IMR-90 (cell line): ENCODE data around the gene UBN2. TPM values are rescaled to one million over a fixed set of nuclear protein-coding genes. Genes with fewer than 3 reads are reported as not detected.

Experiments
- ATAC-seq: fragments of 200-7000 bp; cut with Tn5 transposase; 2 replicates; pipeline ENCODE4 v1.9.1; 2020; ENCODE audit warnings: low read depth, mild to moderate bottlenecking, moderate library complexity
- BruUV-seq: library from RNA; stranded (reverse); fragments of 400-500 nt; replicated peaks from 2 replicates; lab custom pipeline; 2021; lab: Mats Ljungman, UMichigan
- CTCF ChIA-PET: fragments of 300-600 bp; formaldehyde crosslinking; extraction: SDS; loops from one replicate; lab custom pipeline; 2021; ENCODE audit warnings: antibody characterized with exemption; lab: Yijun Ruan, JAX
- POLR2A ChIA-PET: fragments of 300-600 bp; sonication (Branson Sonifier 250); formaldehyde crosslinking; loops from one replicate; lab custom pipeline; 2022; ENCODE audit warnings: antibody characterized with exemption; ENCODE audit not compliant: unreplicated experiment; lab: Charles Lee
- DNase-seq: peaks from one replicate; pipeline ENCODE4 v3.0.0; 2013
- H2AFZ ChIP-seq: replicated peaks from 2 replicates; pipeline ENCODE3; 2013; ENCODE audit warnings: low read length, mild to moderate bottlenecking; ENCODE audit not compliant: poor library complexity
- H2AK5ac ChIP-seq: 2 replicates; pipeline ENCODE4 v1.6.1; 2013; ENCODE audit warnings: low read depth, low read length, inconsistent platforms
- H2AK9ac ChIP-seq: replicated peaks from 2 replicates; pipeline ENCODE3; 2013; ENCODE audit warnings: mild to moderate bottlenecking, low read depth, low read length, moderate library complexity; ENCODE audit not compliant: poor library complexity
- H2BK120ac ChIP-seq: 2 replicates; pipeline ENCODE4 v1.6.1; 2013; ENCODE audit warnings: low read depth, low read length, inconsistent platforms
- H2BK15ac ChIP-seq: 3 replicates; pipeline ENCODE4 v1.6.1; 2013; ENCODE audit warnings: low read depth, low read length, inconsistent platforms
- H2BK20ac ChIP-seq: 2 replicates; pipeline ENCODE4 v1.6.1; 2013; ENCODE audit warnings: low read depth, mild to moderate bottlenecking, inconsistent platforms, low read length, moderate library complexity
- H2BK5ac ChIP-seq: 2 replicates; pipeline ENCODE4 v1.6.1; 2013; ENCODE audit warnings: mild to moderate bottlenecking, low read depth, low read length, inconsistent platforms; ENCODE audit not compliant: poor library complexity, severe bottlenecking
- H3K14ac ChIP-seq: replicated peaks from 2 replicates; pipeline ENCODE4 v1.6.1; 2013; ENCODE audit warnings: low read depth, low read length, inconsistent platforms
- H3K18ac ChIP-seq: 2 replicates; pipeline ENCODE4 v1.6.1; 2013; ENCODE audit warnings: low read depth, low read length, control low read depth
- H3K23ac ChIP-seq: 2 replicates; pipeline ENCODE4 v1.6.1; 2013; ENCODE audit warnings: low read depth, low read length, inconsistent platforms
- H3K27ac ChIP-seq: 2 replicates; pipeline ENCODE4 v1.5.1; 2013; ENCODE audit warnings: mild to moderate bottlenecking, control low read depth, low read length; ENCODE audit not compliant: insufficient read depth
- H3K27me3 ChIP-seq: 2 replicates; pipeline ENCODE4 v1.6.1; 2013; ENCODE audit warnings: low read length; ENCODE audit not compliant: control insufficient read depth, insufficient read depth
- H3K36me3 ChIP-seq: 2 replicates; pipeline ENCODE4 v1.6.1; 2013; ENCODE audit warnings: low read length, mixed read lengths; ENCODE audit not compliant: control insufficient read depth, insufficient read depth
- H3K4ac ChIP-seq: 2 replicates; pipeline ENCODE4 v1.6.1; 2013; ENCODE audit warnings: low read depth, low read length, inconsistent platforms
- H3K4me1 ChIP-seq: 2 replicates; pipeline ENCODE4 v1.6.1; 2013; ENCODE audit warnings: low read length, mixed read lengths; ENCODE audit not compliant: control insufficient read depth, insufficient read depth
- H3K4me2 ChIP-seq: 2 replicates; pipeline ENCODE4 v1.6.1; 2013; ENCODE audit warnings: low read depth, mild to moderate bottlenecking, control low read depth, low read length, moderate library complexity
- H3K4me3 ChIP-seq: 2 replicates; pipeline ENCODE4 v1.5.1; 2013; ENCODE audit warnings: low read depth, mild to moderate bottlenecking, control low read depth, low read length, moderate library complexity; ENCODE audit not compliant: insufficient read depth
- H3K56ac ChIP-seq: 2 replicates; pipeline ENCODE4 v1.6.1; 2013; ENCODE audit warnings: low read length, inconsistent platforms; ENCODE audit not compliant: insufficient read depth; ENCODE audit errors: extremely low read depth
- H3K79me1 ChIP-seq, 2 experiments: 2 replicates each; pipeline ENCODE4 v1.6.1; 2013; ENCODE audit warnings: low read length in 2 of 2, inconsistent platforms in 1 of 2, low read depth in 1 of 2
- H3K9ac ChIP-seq: 2 replicates; pipeline ENCODE4 v1.6.1; 2013; ENCODE audit warnings: low read depth, low read length, control low read depth
- H3K9me1 ChIP-seq: 2 replicates; pipeline ENCODE4 v1.6.1; 2013; ENCODE audit warnings: low read length, inconsistent platforms; ENCODE audit not compliant: insufficient read depth
- H3K9me3 ChIP-seq: 2 replicates; pipeline ENCODE4 v1.6.1; 2013; ENCODE audit warnings: low read length; ENCODE audit not compliant: control insufficient read depth, insufficient read depth
- H4K20me1 ChIP-seq: 2 replicates; pipeline ENCODE4 v1.6.1; 2013; ENCODE audit warnings: low read length, inconsistent platforms; ENCODE audit not compliant: insufficient read depth
- H4K5ac ChIP-seq: 2 replicates; pipeline ENCODE4 v1.6.1; 2013; ENCODE audit warnings: mild to moderate bottlenecking, low read depth, low read length, control low read depth
- H4K8ac ChIP-seq, 2 experiments: 2 replicates each; pipeline ENCODE4 v1.6.1; 2013; ENCODE audit warnings: low read depth in 2 of 2, low read length in 2 of 2, control low read depth in 1 of 2, inconsistent platforms in 1 of 2
- H4K91ac ChIP-seq: 2 replicates; pipeline ENCODE4 v1.6.1; 2013; ENCODE audit warnings: low read depth, low read length, inconsistent platforms; ENCODE audit not compliant: insufficient read depth
- MAFK ChIP-seq: IDR thresholded peaks from 2 replicates; pipeline ENCODE4 v1.6.1; 2012; ENCODE audit warnings: low read depth, low read length, improper control_type of control experiment
- NFE2L2 ChIP-seq: fragments of 150-350 bp; IDR thresholded peaks from 2 replicates; pipeline ENCODE4 v1.6.1; 2016; ENCODE audit warnings: low read depth, mild to moderate bottlenecking, low read length
- WGBS, 2 experiments: methylation state at CpG; one replicate each; pipeline versions ENCODE4 v1.1.5 to v1.1.7; 2013; ENCODE audit warnings: missing lambda C conversion rate in 2 of 2; ENCODE audit not compliant: insufficient read length in 1 of 2; ENCODE audit errors: extremely low coverage in 2 of 2; 5-methylcytosine and 5-hydroxymethylcytosine counted together
- dilution Hi-C: fragments of 300-500 bp; cut with HindIII; formaldehyde crosslinking; loops from one replicate; pipeline ENCODE4 v1.14.3; 2018; ENCODE audit warnings: low sequenced_read_pairs; ENCODE audit not compliant: unreplicated experiment
- in situ Hi-C: fragments of 300-500 bp; cut with MboI; formaldehyde crosslinking; loops from 3 replicates; pipeline ENCODE4 v1.14.3; 2019; ENCODE audit warnings: low sequenced_read_pairs, inconsistent platforms, mixed read lengths
- intact Hi-C: fragments of 100-400 bp; cut with micrococcal nuclease; formaldehyde crosslinking; loops from 2 replicates; pipeline ENCODE4 v1.10.0; 2022
- polyA plus RNA-seq, 3 experiments: library from polyadenylated mRNA; depleted of rRNA; stranded (reverse); fragments of >200 nt; gene quantifications; 2 replicates each; pipeline ENCODE4 v1.2.3, GENCODE V29; 2012; ENCODE audit warnings: low replicate concordance in 1 of 3
- total RNA-seq: library from RNA; depleted of rRNA; stranded (reverse); fragments of >200 nt; gene quantifications from 2 replicates; pipeline ENCODE4 v1.2.3, GENCODE V29; 2012

UBN2 gene
- total and polyA plus RNA-seq, 2 of the 4 experiments (the other 2 are of a cell fraction), result 1.6 to 2.3 TPM

GRCh38 chr7:139329119-139329518 is 98.1 kb downstream of the UBN2 start:
- Histone ChIP-seq H2BK120ac (no peak overlapping the region), H3K36me3 (no peaks in the 10 kb centered on the region), H3K18ac (no peak overlapping the region), H4K5ac (no peak overlapping the region), H3K9ac (no peak overlapping the region), H2AK5ac (no peak overlapping the region), H4K91ac (no peak overlapping the region), H3K14ac (no peak overlapping the region), H3K27ac (no peak overlapping the region), H2BK5ac (no peak overlapping the region), H2BK20ac (no peak overlapping the region), H2AFZ (no peak overlapping the region), H3K4me1 (no peaks in the 10 kb centered on the region), H3K56ac (no peak overlapping the region), H3K79me1 (no peaks in the 10 kb centered on the region), H4K8ac (no peak overlapping the region), H4K20me1 (no peaks in the 10 kb centered on the region), H3K27me3 (no peaks in the 10 kb centered on the region), H3K4ac (no peak overlapping the region), H3K4me3 (no peak overlapping the region), H3K4me2 (no peak overlapping the region), H2AK9ac (no peak overlapping the region), H3K9me3 (no peaks in the 10 kb centered on the region), H3K23ac (no peak overlapping the region), H2BK15ac (no peak overlapping the region), H3K9me1 (no peaks in the 10 kb centered on the region)
- in situ Hi-C loops (no loop called here), dilution Hi-C loops (no loop called here), intact Hi-C loops (no loop called here)
- no peak for TF ChIP-seq NFE2L2
- peak; percentile 92 for TF ChIP-seq MAFK
- POLR2A ChIA-PET, result no interaction called here
- no peak for ATAC-seq
- no CpG with 5 or more reads among the region's 2 CpGs for WGBS, 2 experiments
- CTCF ChIA-PET, result no interaction called here
- no peak for DNase-seq
- BruUV-seq, result no TSS peak
